Measurements from ENCODE around the gene ZNF823. TPM values are rescaled to one million over a fixed set of nuclear protein-coding genes. Genes with fewer than 3 reads are reported as not detected.
A peak's percentile ranks its signal among the peaks of the same experiment; 100 is the strongest.

The ZNF823 gene
- polyA plus RNA-seq, 1 donor from 2014 or later, result 2.5 TPM

- H3K27ac Mint-ChIP-seq, result no peak overlapping the region
- peaks cover 13 to 39% (median 20%) of the 10 kb centered on the region in 3 donors for H3K9me3 Mint-ChIP-seq
- no peak overlapping the region for H3K4me3 Mint-ChIP-seq
- peaks cover 0 to 2% (median 0%) of the 10 kb centered on the region in 3 donors for H3K4me1 Mint-ChIP-seq
- H3K36me3 Mint-ChIP-seq, result peaks cover 2% of the 10 kb centered on the region
- H3K27me3 Mint-ChIP-seq, result peaks cover 5% of the 10 kb centered on the region
Measured at GRCh38 chr19:11759805-11760204, 21.1 kb upstream of the ZNF823 start.

- H3K4me1 Mint-ChIP-seq, result no peaks in the 10 kb centered on the region
Measured at GRCh38 chr19:11756965-11757364, 18.2 kb upstream of the ZNF823 start.

GRCh38 chr19:11754663-11755062, 15.9 kb upstream of the ZNF823 start:
- no peaks in the 10 kb centered on the region for H3K4me1 Mint-ChIP-seq
- no peak overlapping the region for H3K4me3 Mint-ChIP-seq
- peaks cover 15 to 42% (median 36%) of the 10 kb centered on the region in 3 donors for H3K9me3 Mint-ChIP-seq
- H3K27ac Mint-ChIP-seq, result no peak overlapping the region
- H3K36me3 Mint-ChIP-seq, result peaks cover 2% of the 10 kb centered on the region
- peaks cover 17% of the 10 kb centered on the region for H3K27me3 Mint-ChIP-seq

More at GRCh38 chr19:11756965-11757364, 18.2 kb upstream of the ZNF823 start:
- no peak overlapping the region for H3K4me3 Mint-ChIP-seq
- H3K27me3 Mint-ChIP-seq, result peaks cover 17% of the 10 kb centered on the region
- peaks cover 14 to 33% (median 28%) of the 10 kb centered on the region in 3 donors for H3K9me3 Mint-ChIP-seq
- peaks cover 2% of the 10 kb centered on the region for H3K36me3 Mint-ChIP-seq
- no peak overlapping the region for H3K27ac Mint-ChIP-seq

GRCh38 chr19:11752244-11752736, 13.5 kb upstream of the ZNF823 start:
- Mint-ChIP-seq H3K36me3 (peaks cover 5% of the 10 kb centered on the region), H3K4me1 (no peaks in the 10 kb centered on the region), H3K4me3 (no peak overlapping the region), H3K27me3 (peaks cover 20% of the 10 kb centered on the region), H3K27ac (no peak overlapping the region), H3K9me3 (peaks cover 26 to 48% (median 46%) of the 10 kb centered on the region in 3 donors)

- H3K27ac Mint-ChIP-seq, result no peak overlapping the region
- peaks cover 5% of the 10 kb centered on the region for H3K36me3 Mint-ChIP-seq
- H3K27me3 Mint-ChIP-seq, result peaks cover 15% of the 10 kb centered on the region
- H3K9me3 Mint-ChIP-seq, result peaks cover 22 to 39% (median 32%) of the 10 kb centered on the region in 3 donors
- no peaks in the 10 kb centered on the region for H3K4me1 Mint-ChIP-seq
- no peak overlapping the region for H3K4me3 Mint-ChIP-seq
Measured at GRCh38 chr19:11749751-11750150, 11.0 kb upstream of the ZNF823 start.

- peaks cover 3% of the 10 kb centered on the region for H3K27me3 Mint-ChIP-seq
- no peak overlapping the region for H3K4me3 Mint-ChIP-seq
- peaks cover 0 to 1% (median 0%) of the 10 kb centered on the region in 3 donors for H3K4me1 Mint-ChIP-seq
- H3K36me3 Mint-ChIP-seq, result peaks cover 2% of the 10 kb centered on the region
- H3K27ac Mint-ChIP-seq, result no peak overlapping the region
- H3K9me3 Mint-ChIP-seq, result peaks cover 20 to 30% (median 24%) of the 10 kb centered on the region in 3 donors
Measured at GRCh38 chr19:11747277-11747676, 8.5 kb upstream of the ZNF823 start.

GRCh38 chr19:11745869-11746268, 7.1 kb upstream of the ZNF823 start:
- H3K27ac Mint-ChIP-seq, result no peak overlapping the region
- peaks cover 12 to 22% (median 19%) of the 10 kb centered on the region in 3 donors for H3K9me3 Mint-ChIP-seq
- peak overlapping the region in 1 of 4 donors; percentile 49 for H3K4me3 Mint-ChIP-seq
- peaks cover 2% of the 10 kb centered on the region for H3K36me3 Mint-ChIP-seq
- H3K27me3 Mint-ChIP-seq, result peaks cover 3% of the 10 kb centered on the region
- peaks cover 0 to 1% (median 1%) of the 10 kb centered on the region in 3 donors for H3K4me1 Mint-ChIP-seq

GRCh38 chr19:11737964-11738745, 591 bp downstream of the ZNF823 start:
- peaks cover 13 to 15% (median 14%) of the 10 kb centered on the region in 3 donors for H3K4me1 Mint-ChIP-seq
- H3K9me3 Mint-ChIP-seq, result no peaks in the 10 kb centered on the region
- peak overlapping the region; percentile 7 to 85 (median 41) for H3K27ac Mint-ChIP-seq
- peak overlapping the region; percentile 90 to 100 (median 99) for H3K4me3 Mint-ChIP-seq
- H3K27me3 Mint-ChIP-seq, result no peaks in the 10 kb centered on the region
- H3K36me3 Mint-ChIP-seq, result peaks cover 5% of the 10 kb centered on the region

- Mint-ChIP-seq H3K27me3 (no peaks in the 10 kb centered on the region), H3K4me1 (peaks cover 13 to 17% (median 15%) of the 10 kb centered on the region in 3 donors), H3K9me3 (no peaks in the 10 kb centered on the region), H3K27ac (no peak overlapping the region), H3K4me3 (peak overlapping the region in 3 of 4 donors; percentile 52 to 90 (median 68)), H3K36me3 (peaks cover 5% of the 10 kb centered on the region)
Measured at GRCh38 chr19:11736696-11737095, 2.0 kb downstream of the ZNF823 start.

- Mint-ChIP-seq H3K36me3 (peaks cover 5% of the 10 kb centered on the region), H3K4me1 (peaks cover 13 to 16% (median 15%) of the 10 kb centered on the region in 3 donors), H3K27me3 (no peaks in the 10 kb centered on the region), H3K4me3 (no peak overlapping the region), H3K27ac (no peak overlapping the region), H3K9me3 (no peaks in the 10 kb centered on the region)
Measured at GRCh38 chr19:11735375-11735774, 3.4 kb downstream of the ZNF823 start.

GRCh38 chr19:11729586-11729985, 9.2 kb downstream of the ZNF823 start:
- no peak overlapping the region for H3K27ac Mint-ChIP-seq
- no peaks in the 10 kb centered on the region for H3K27me3 Mint-ChIP-seq
- peaks cover 0 to 8% (median 4%) of the 10 kb centered on the region in 3 donors for H3K9me3 Mint-ChIP-seq
- peaks cover 10% of the 10 kb centered on the region for H3K36me3 Mint-ChIP-seq
- H3K4me1 Mint-ChIP-seq, result peaks cover 0 to 3% (median 0%) of the 10 kb centered on the region in 3 donors
- H3K4me3 Mint-ChIP-seq, result no peak overlapping the region

- H3K9me3 Mint-ChIP-seq, result peaks cover 13 to 34% (median 34%) of the 10 kb centered on the region in 3 donors
- H3K4me1 Mint-ChIP-seq, result no peaks in the 10 kb centered on the region
- H3K36me3 Mint-ChIP-seq, result peaks cover 33% of the 10 kb centered on the region
- H3K27me3 Mint-ChIP-seq, result no peaks in the 10 kb centered on the region
- no peak overlapping the region for H3K4me3 Mint-ChIP-seq
- H3K27ac Mint-ChIP-seq, result no peak overlapping the region
Measured at GRCh38 chr19:11722414-11722813, 16.3 kb downstream of the ZNF823 start.

- Mint-ChIP-seq H3K4me3 (no peak overlapping the region), H3K27me3 (no peaks in the 10 kb centered on the region), H3K9me3 (peaks cover 13 to 35% (median 34%) of the 10 kb centered on the region in 3 donors), H3K36me3 (peaks cover 33% of the 10 kb centered on the region), H3K4me1 (no peaks in the 10 kb centered on the region), H3K27ac (no peak overlapping the region)
Measured at GRCh38 chr19:11721681-11722080, 17.1 kb downstream of the ZNF823 start.

GRCh38 chr19:11710313-11710712, 28.4 kb downstream of the ZNF823 start:
- Mint-ChIP-seq H3K27ac (no peak overlapping the region), H3K27me3 (no peaks in the 10 kb centered on the region), H3K9me3 (peaks cover 0 to 2% (median 0%) of the 10 kb centered on the region in 3 donors), H3K4me3 (no peak overlapping the region), H3K4me1 (peaks cover 0 to 1% (median 0%) of the 10 kb centered on the region in 3 donors), H3K36me3 (no peaks in the 10 kb centered on the region)

GRCh38 chr19:11708457-11708856, 30.3 kb downstream of the ZNF823 start:
- Mint-ChIP-seq H3K4me1 (peaks cover 0 to 1% (median 0%) of the 10 kb centered on the region in 3 donors), H3K27me3 (no peaks in the 10 kb centered on the region), H3K4me3 (peak overlapping the region in 1 of 4 donors; percentile 5), H3K9me3 (peaks cover 0 to 2% (median 0%) of the 10 kb centered on the region in 3 donors), H3K27ac (no peak overlapping the region), H3K36me3 (no peaks in the 10 kb centered on the region)

Measured in IgD-negative memory B cell (primary cell).